ENCODE results near the gene PPRC1. TPM values are rescaled to one million over a fixed set of nuclear protein-coding genes. Genes with fewer than 3 reads are reported as not detected.

Gene PPRC1
- total and polyA plus RNA-seq, 2 donors (not counting 1 experiment from before 2014, with no cell fraction given) = 23.3 to 36.3 TPM

- Histone ChIP-seq H3K4me1 (ENCODE audit: control insufficient read depth in 2 of 2, insufficient read depth in 2 of 2, low read length in 2 of 2) (no peaks in the 10 kb centered on the region), H3K9me3 (ENCODE audit: control extremely low read depth in 1 of 3, control insufficient read depth in 2 of 3, insufficient read depth in 1 of 3, low read length in 2 of 3) (no peaks in the 10 kb centered on the region)
- CTCF ChIA-PET = no interaction called here
These were observed 36.4 kb upstream of the PPRC1 start for GRCh38 chr10:102096449-102096848.

GRCh38 chr10:102101152-102101551 lies 31.7 kb upstream of the PPRC1 start:
- no peak for TF ChIP-seq EZH2 (IDR thresholded peaks at IDR 0.05; ENCODE audit: borderline replicate concordance, insufficient read depth, low read depth, low read length, poor library complexity, severe bottlenecking)
- TF ChIP-seq, protein P1, sequence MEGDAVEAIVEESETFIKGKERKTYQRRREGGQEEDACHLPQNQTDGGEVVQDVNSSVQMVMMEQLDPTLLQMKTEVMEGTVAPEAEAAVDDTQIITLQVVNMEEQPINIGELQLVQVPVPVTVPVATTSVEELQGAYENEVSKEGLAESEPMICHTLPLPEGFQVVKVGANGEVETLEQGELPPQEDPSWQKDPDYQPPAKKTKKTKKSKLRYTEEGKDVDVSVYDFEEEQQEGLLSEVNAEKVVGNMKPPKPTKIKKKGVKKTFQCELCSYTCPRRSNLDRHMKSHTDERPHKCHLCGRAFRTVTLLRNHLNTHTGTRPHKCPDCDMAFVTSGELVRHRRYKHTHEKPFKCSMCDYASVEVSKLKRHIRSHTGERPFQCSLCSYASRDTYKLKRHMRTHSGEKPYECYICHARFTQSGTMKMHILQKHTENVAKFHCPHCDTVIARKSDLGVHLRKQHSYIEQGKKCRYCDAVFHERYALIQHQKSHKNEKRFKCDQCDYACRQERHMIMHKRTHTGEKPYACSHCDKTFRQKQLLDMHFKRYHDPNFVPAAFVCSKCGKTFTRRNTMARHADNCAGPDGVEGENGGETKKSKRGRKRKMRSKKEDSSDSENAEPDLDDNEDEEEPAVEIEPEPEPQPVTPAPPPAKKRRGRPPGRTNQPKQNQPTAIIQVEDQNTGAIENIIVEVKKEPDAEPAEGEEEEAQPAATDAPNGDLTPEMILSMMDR (IDR thresholded peaks at IDR 0.05) = no peak
- H3K27ac Mint-ChIP-seq = no peak overlapping the region
- Histone ChIP-seq H3K4me3 (ENCODE audit: control extremely low read depth in 1 of 5, extremely low read depth in 1 of 5, insufficient read depth in 1 of 5, low read depth in 2 of 5, low read length in 4 of 5) (no peak overlapping the region), H3K27ac (ENCODE audit: low read length in 2 of 2) (no peak overlapping the region), H3K9ac (ENCODE audit: low read length) (no peak overlapping the region), H3K4me2 (replicated peaks; ENCODE audit: low read depth, low read length, poor library complexity, severe bottlenecking) (no peak overlapping the region), H3K36me3 (replicated peaks in 1 of 2; ENCODE audit: control extremely low read depth in 1 of 2, control insufficient read depth in 1 of 2, extremely low read depth in 1 of 2, insufficient read depth in 2 of 2, low read length in 1 of 2) (peaks cover 0 to 4% of the 10 kb centered on the region in 2 experiments), H2AFZ (ENCODE audit: insufficient read depth, low read depth, low read length, poor library complexity, severe bottlenecking) (no peak overlapping the region), H4K20me1 (ENCODE audit: control insufficient read depth, insufficient read depth, low read length, poor library complexity, severe bottlenecking) (no peaks in the 10 kb centered on the region), H3K79me2 (ENCODE audit: control insufficient read depth, insufficient read depth, low read length) (no peaks in the 10 kb centered on the region), H3K27me3 (replicated peaks in 1 of 4; ENCODE audit: control extremely low read depth in 1 of 4, control insufficient read depth in 3 of 4, insufficient read depth in 4 of 4, low read length in 3 of 4) (no peaks in the 10 kb centered on the region), H3K9me3 (ENCODE audit: control extremely low read depth in 1 of 3, control insufficient read depth in 2 of 3, insufficient read depth in 1 of 3, low read length in 2 of 3) (no peaks in the 10 kb centered on the region), H3K4me1 (ENCODE audit: control insufficient read depth in 2 of 2, insufficient read depth in 2 of 2, low read length in 2 of 2) (no peaks in the 10 kb centered on the region)
- H3K4me1 Mint-ChIP-seq = peaks cover 7% of the 10 kb centered on the region
- no peak overlapping the region for H3K4me3 Mint-ChIP-seq
- no peaks in the 10 kb centered on the region for H3K9me3 Mint-ChIP-seq (ENCODE audit: insufficient read depth)
- no peak for DNase-seq
- ChIA-PET CTCF (interaction anchor here (0.8 to 5.6 kb wide), 4 partner anchors 27 to 370 kb away, joined by 3 to 22 read pairs (median 4); no protein-coding TSS in a partner anchor), POLR2A (interaction anchor here (0.5 to 0.7 kb wide), 3 partner anchors 320 to 482 kb away, joined by 3 to 5 read pairs (median 3); no protein-coding TSS in a partner anchor)
- H3K27me3 Mint-ChIP-seq = no peaks in the 10 kb centered on the region
- no peak for ATAC-seq (ENCODE audit: low read depth)
- no CpG with 5 or more reads among the region's 5 CpGs for WGBS (ENCODE audit: insufficient coverage)
- intact Hi-C loops (cut with micrococcal nuclease) = no loop called here

More at GRCh38 chr10:102096449-102096848, 36.4 kb upstream of the PPRC1 start:
- Histone ChIP-seq H3K4me2 (replicated peaks; ENCODE audit: low read depth, low read length, poor library complexity, severe bottlenecking) (no peak overlapping the region), H3K9ac (ENCODE audit: low read length) (no peak overlapping the region), H3K36me3 (replicated peaks in 1 of 2; ENCODE audit: control extremely low read depth in 1 of 2, control insufficient read depth in 1 of 2, extremely low read depth in 1 of 2, insufficient read depth in 2 of 2, low read length in 1 of 2) (peaks cover 0 to 4% of the 10 kb centered on the region in 2 experiments), H3K27ac (ENCODE audit: low read length in 2 of 2) (no peak overlapping the region), H2AFZ (ENCODE audit: insufficient read depth, low read depth, low read length, poor library complexity, severe bottlenecking) (no peak overlapping the region), H3K27me3 (replicated peaks in 1 of 4; ENCODE audit: control extremely low read depth in 1 of 4, control insufficient read depth in 3 of 4, insufficient read depth in 4 of 4, low read length in 3 of 4) (no peaks in the 10 kb centered on the region), H4K20me1 (ENCODE audit: control insufficient read depth, insufficient read depth, low read length, poor library complexity, severe bottlenecking) (no peaks in the 10 kb centered on the region), H3K79me2 (ENCODE audit: control insufficient read depth, insufficient read depth, low read length) (no peaks in the 10 kb centered on the region), H3K4me3 (ENCODE audit: control extremely low read depth in 1 of 5, extremely low read depth in 1 of 5, insufficient read depth in 1 of 5, low read depth in 2 of 5, low read length in 4 of 5) (no peak overlapping the region)
- intact Hi-C loops (cut with micrococcal nuclease) = no loop called here
- ATAC-seq (ENCODE audit: low read depth) = no peak
- Mint-ChIP-seq H3K27ac (no peak overlapping the region), H3K27me3 (no peaks in the 10 kb centered on the region), H3K4me3 (no peak overlapping the region), H3K4me1 (no peaks in the 10 kb centered on the region), H3K9me3 (ENCODE audit: insufficient read depth) (no peaks in the 10 kb centered on the region)
- POLR2A ChIA-PET = no interaction called here
- 100% methylated on average over 4 of the region's 7 CpGs for WGBS (ENCODE audit: insufficient coverage)
- no peak for DNase-seq
- TF ChIP-seq, protein P1 (IDR thresholded peaks at IDR 0.05) = no peak
- TF ChIP-seq EZH2 (IDR thresholded peaks at IDR 0.05; ENCODE audit: borderline replicate concordance, insufficient read depth, low read depth, low read length, poor library complexity, severe bottlenecking) = no peak
